ENCODE results near the gene C1orf105.

- TF ChIP-seq POLR2AphosphoS5 (IDR thresholded peaks at IDR 0.05; ENCODE audit: low read depth, low read length) (no peak), SPI1 (IDR thresholded peaks at IDR 0.05; ENCODE audit: low read depth, low read length) (no peak), POLR2A (IDR thresholded peaks at IDR 0.05; ENCODE audit: low read depth, low read length) (no peak), TAF1 (IDR thresholded peaks at IDR 0.05; ENCODE audit: low read depth, low read length) (no peak), POU2F2 (IDR thresholded peaks at IDR 0.05; ENCODE audit: low read depth, low read length) (no peak)
Observed at GRCh38 chr1:172515436-172515835, 95.0 kb downstream of the C1orf105 start.

All from GM12891 (cell line).